Fibroblast of lung (primary cell): ENCODE data around the gene RYR2. TPM values are rescaled to one million over a fixed set of nuclear protein-coding genes. Genes with fewer than 3 reads are reported as not detected.

Source experiments
- DNase-seq, 2 donors: peaks; one replicate each; pipeline versions ENCODE4 v3.0.0 to v3.0.0-alpha.2; 2010; ENCODE audit warnings: low read depth in 2 of 2
- H2AFZ ChIP-seq: 2 replicates; pipeline ENCODE4 v1.5.1; 2012; ENCODE audit warnings: low read length, control low read depth, inconsistent platforms
- H3K27ac ChIP-seq: 2 replicates; pipeline ENCODE4 v1.5.1; 2011; ENCODE audit warnings: low read length, control low read depth; ENCODE audit not compliant: insufficient read depth
- H3K27me3 ChIP-seq: 2 replicates; pipeline ENCODE4 v1.5.1; 2011; ENCODE audit warnings: mild to moderate bottlenecking, low read length; ENCODE audit not compliant: control insufficient read depth, insufficient read depth
- H3K36me3 ChIP-seq: 2 replicates; pipeline ENCODE4 v1.5.1; 2011; ENCODE audit warnings: low read length; ENCODE audit not compliant: control insufficient read depth, insufficient read depth
- H3K4me1 ChIP-seq: 2 replicates; pipeline ENCODE4 v1.5.1; 2011; ENCODE audit warnings: low read length; ENCODE audit not compliant: control insufficient read depth, insufficient read depth; ENCODE audit errors: extremely low read depth
- H3K4me2 ChIP-seq: 2 replicates; pipeline ENCODE4 v1.5.1; 2011; ENCODE audit warnings: low read length, control low read depth; ENCODE audit not compliant: insufficient read depth; ENCODE audit errors: extremely low read depth
- H3K4me3 ChIP-seq, 4 experiments: fragments of 200-600 bp in 1 of 4; sonication (generic) in 1 of 4; replicated peaks in 1 of 4; 2 replicates each; pipeline ENCODE4 v1.5.1; 2011 to 2016; ENCODE audit warnings: low read length in 4 of 4, low read depth in 3 of 4, mild to moderate bottlenecking in 3 of 4, control low read depth in 2 of 4, inconsistent platforms in 1 of 4, mixed read lengths in 1 of 4; ENCODE audit not compliant: insufficient read depth in 1 of 4; ENCODE audit errors: control extremely low read depth in 1 of 4
- H3K79me2 ChIP-seq: 2 replicates; pipeline ENCODE4 v1.5.1; 2012; ENCODE audit warnings: mild to moderate bottlenecking, low read length, inconsistent platforms; ENCODE audit not compliant: control insufficient read depth, insufficient read depth
- H3K9ac ChIP-seq: 2 replicates; pipeline ENCODE4 v1.5.1; 2011; ENCODE audit warnings: mild to moderate bottlenecking, low read length, control low read depth; ENCODE audit not compliant: insufficient read depth
- H3K9me3 ChIP-seq: 2 replicates; pipeline ENCODE4 v1.5.1; 2012; ENCODE audit warnings: low read depth, low read length; ENCODE audit not compliant: control insufficient read depth, insufficient read depth
- H4K20me1 ChIP-seq: 2 replicates; pipeline ENCODE4 v1.5.1; 2011; ENCODE audit warnings: low read length; ENCODE audit not compliant: control insufficient read depth, insufficient read depth; ENCODE audit errors: extremely low read depth
- CTCF ChIP-seq, 2 donors: IDR thresholded peaks in 1 of 2; conservative IDR thresholded peaks in 1 of 2; 1 replicate in 1 of 2; 2 replicates in 1 of 2; pipeline ENCODE4 v1.5.1; 2011 to 2012; ENCODE audit warnings: low read length in 2 of 2, control low read depth in 1 of 2, inconsistent platforms in 1 of 2, low read depth in 1 of 2, mild to moderate bottlenecking in 1 of 2
- EZH2 ChIP-seq: IDR thresholded peaks from 2 replicates; pipeline ENCODE4 v1.5.1; 2012; ENCODE audit warnings: low read length, control low read depth, mild to moderate bottlenecking; ENCODE audit errors: missing control alignments
- polyA plus RNA-seq, 2 donors: library from polyadenylated mRNA; depleted of rRNA in 1 of 2; stranded (reverse) in 1 of 2; unstranded in 1 of 2; fragments of >200 nt; gene quantifications; 2 replicates each; pipeline ENCODE4 v1.2.1, GENCODE V29; 2011 to 2012; ENCODE audit warnings: missing spikeins in 1 of 2
- total RNA-seq: library from RNA; depleted of rRNA; stranded (reverse); fragments of >200 nt; gene quantifications from 2 replicates; pipeline ENCODE4 v1.2.1, GENCODE V29; 2014

Gene RYR2
- total and polyA plus RNA-seq, 2 donors (not counting 1 experiment from before 2014, with no cell fraction given), result 0.06 to 0.17 TPM

- Histone ChIP-seq H3K4me2 (no peak overlapping the region), H3K27ac (no peak overlapping the region), H3K9ac (no peak overlapping the region), H3K4me1 (no peaks in the 10 kb centered on the region), H3K27me3 (no peaks in the 10 kb centered on the region), H3K79me2 (no peaks in the 10 kb centered on the region), H3K36me3 (no peaks in the 10 kb centered on the region), H2AFZ (no peak overlapping the region), H4K20me1 (no peaks in the 10 kb centered on the region), H3K9me3 (no peaks in the 10 kb centered on the region), H3K4me3 (no peak overlapping the region)
- TF ChIP-seq CTCF (conservative IDR thresholded peaks at IDR 0.05 in 1 of 2, IDR thresholded peaks at IDR 0.05 in 1 of 2; ENCODE audit: low read depth in 1 of 2, low read length in 2 of 2), result no peak
- no peak for TF ChIP-seq EZH2
- no peak for DNase-seq
These were observed 653.9 kb downstream of the RYR2 start for GRCh38 chr1:237695878-237696277.

- no peaks in the 10 kb centered on the region for H3K27me3 ChIP-seq
- no peak for DNase-seq
- no peak overlapping the region for H3K9ac ChIP-seq
- no peaks in the 10 kb centered on the region for H3K79me2 ChIP-seq
- no peak overlapping the region for H3K4me2 ChIP-seq
- H3K27ac ChIP-seq, result no peak overlapping the region
- no peak overlapping the region for H3K4me3 ChIP-seq
- no peaks in the 10 kb centered on the region for H4K20me1 ChIP-seq
- TF ChIP-seq CTCF (conservative IDR thresholded peaks at IDR 0.05 in 1 of 2, IDR thresholded peaks at IDR 0.05 in 1 of 2; ENCODE audit: low read depth in 1 of 2, low read length in 2 of 2), result no peak
- TF ChIP-seq EZH2, result no peak
- H3K9me3 ChIP-seq, result no peaks in the 10 kb centered on the region
- no peak overlapping the region for H2AFZ ChIP-seq
- H3K36me3 ChIP-seq, result no peaks in the 10 kb centered on the region
- no peaks in the 10 kb centered on the region for H3K4me1 ChIP-seq
These were observed 658.2 kb downstream of the RYR2 start for GRCh38 chr1:237700181-237700580.

GRCh38 chr1:237701534-237701933 is 659.5 kb downstream of the RYR2 start:
- no peak for TF ChIP-seq EZH2
- no peak for TF ChIP-seq CTCF (conservative IDR thresholded peaks at IDR 0.05 in 1 of 2, IDR thresholded peaks at IDR 0.05 in 1 of 2; ENCODE audit: low read depth in 1 of 2, low read length in 2 of 2)
- H3K9me3 ChIP-seq, result no peaks in the 10 kb centered on the region

More at GRCh38 chr1:237701534-237701933, 659.5 kb downstream of the RYR2 start:
- Histone ChIP-seq H3K4me3 (no peak overlapping the region), H2AFZ (no peak overlapping the region), H3K27me3 (no peaks in the 10 kb centered on the region), H3K4me2 (no peak overlapping the region), H3K79me2 (no peaks in the 10 kb centered on the region), H3K27ac (no peak overlapping the region), H3K4me1 (no peaks in the 10 kb centered on the region), H4K20me1 (no peaks in the 10 kb centered on the region), H3K36me3 (no peaks in the 10 kb centered on the region), H3K9ac (no peak overlapping the region)
- no peak for DNase-seq
